GM23248 (cell line): ENCODE results near the gene DNAJC2.

Experiments
- EZH2 ChIP-seq: fragments of 200-600 bp; sonication (generic); IDR thresholded peaks from 2 replicates; pipeline ENCODE4 v1.6.1; 2018; ENCODE audit warnings: antibody characterized with exemption, mild to moderate bottlenecking; ENCODE audit not compliant: insufficient read depth, poor library complexity, severe bottlenecking
- EZH2phosphoT487 ChIP-seq: fragments of 200-600 bp; sonication (generic); IDR thresholded peaks from 2 replicates; pipeline ENCODE4 v1.6.1; 2018; ENCODE audit warnings: antibody characterized with exemption, moderate library complexity, mild to moderate bottlenecking, low read depth; ENCODE audit not compliant: insufficient read depth

DNA sequence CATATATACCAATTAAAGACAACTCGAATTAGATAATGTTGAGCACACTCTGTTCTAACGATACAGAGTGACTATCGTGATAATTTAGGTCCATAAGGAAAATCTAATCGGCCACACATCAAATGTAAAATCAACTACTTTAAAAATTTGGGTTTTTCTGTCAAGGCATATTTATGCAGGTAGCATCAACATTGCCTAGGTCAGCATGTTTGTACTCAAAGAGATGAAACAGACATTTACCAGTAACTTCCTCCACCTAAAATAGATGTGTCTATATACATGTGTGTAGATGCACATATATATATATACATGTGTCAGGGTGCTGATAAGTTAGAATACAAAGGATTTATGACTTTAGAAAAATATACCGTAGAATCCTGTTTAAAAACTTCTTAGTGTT, 24.9 kb upstream of the DNAJC2 start:
- no peak for TF ChIP-seq EZH2
- TF ChIP-seq EZH2phosphoT487: no peak
